H1 (cell line): ENCODE data around the gene CD300A. TPM values are rescaled to one million over a fixed set of nuclear protein-coding genes. Genes with fewer than 3 reads are reported as not detected.

Source experiments
- ASH2L ChIP-seq: fragments of 200-600, 300-600 bp; sonication (generic); IDR thresholded peaks from one replicate; pipeline ENCODE4 v1.7.1; 2017; ENCODE audit warnings: low read length
- BACH1 ChIP-seq: IDR thresholded peaks from 2 replicates; pipeline ENCODE4 v1.6.1; 2012; ENCODE audit warnings: low read length, improper control_type of control experiment
- CBX5 ChIP-seq: fragments of 300-800, 300-1000 bp; sonication (generic); IDR thresholded peaks from 2 replicates; pipeline ENCODE4 v1.7.1; 2016; ENCODE audit warnings: antibody characterized with exemption, low read length, low read depth
- CREB1 ChIP-seq: IDR thresholded peaks from 2 replicates; pipeline ENCODE4 v1.6.1; 2012; ENCODE audit warnings: inconsistent platforms
- CTBP2 ChIP-seq: IDR thresholded peaks from 2 replicates; pipeline ENCODE4 v1.7.0; 2011; ENCODE audit warnings: borderline replicate concordance, mild to moderate bottlenecking, moderate library complexity, mixed read lengths, low read length; ENCODE audit not compliant: insufficient read depth, insufficient read length
- E2F6 ChIP-seq: IDR thresholded peaks from 2 replicates; pipeline ENCODE4 v1.6.1; 2012; ENCODE audit warnings: inconsistent platforms
- EGR1 ChIP-seq: IDR thresholded peaks from 2 replicates; pipeline ENCODE4 v1.6.1; 2011; ENCODE audit warnings: low read depth, low read length, borderline replicate concordance
- GTF2F1 ChIP-seq: IDR thresholded peaks from 2 replicates; pipeline ENCODE4 v1.6.1; 2012; ENCODE audit warnings: low read depth, low read length, improper control_type of control experiment, borderline replicate concordance
- MAX ChIP-seq: IDR thresholded peaks from 2 replicates; pipeline ENCODE4 v1.6.1; 2012; ENCODE audit warnings: inconsistent platforms
- NANOG ChIP-seq: IDR thresholded peaks from 2 replicates; pipeline ENCODE4 v1.6.1; 2011; ENCODE audit warnings: low read length, low read depth, mild to moderate bottlenecking, inconsistent platforms; ENCODE audit not compliant: insufficient read depth, poor library complexity, severe bottlenecking
- NRF1 ChIP-seq: IDR thresholded peaks from 2 replicates; pipeline ENCODE4 v1.6.1; 2011; ENCODE audit warnings: mild to moderate bottlenecking, low read depth, low read length, improper control_type of control experiment
- PHF8 ChIP-seq: fragments of 200-600 bp; sonication (generic); conservative IDR thresholded peaks from 2 replicates; pipeline ENCODE4 v1.7.1; 2012; ENCODE audit warnings: low read depth, mild to moderate bottlenecking, inconsistent platforms, low read length, moderate library complexity
- POU5F1 ChIP-seq: IDR thresholded peaks from 2 replicates; pipeline ENCODE4 v1.6.1; 2011; ENCODE audit warnings: low read depth, mild to moderate bottlenecking, low read length, moderate library complexity
- RFX5 ChIP-seq: IDR thresholded peaks from 2 replicates; pipeline ENCODE4 v1.6.1; 2011; ENCODE audit warnings: low read depth, low read length, improper control_type of control experiment, borderline replicate concordance
- SAP30 ChIP-seq: fragments of 300-600 bp; sonication (generic); IDR thresholded peaks from 2 replicates; pipeline ENCODE4 v1.7.1; 2012; ENCODE audit warnings: low read length, moderate library complexity, mild to moderate bottlenecking, inconsistent platforms; ENCODE audit not compliant: insufficient read depth, insufficient replicate concordance
- SIN3A ChIP-seq, 2 experiments: IDR thresholded peaks in 1 of 2; conservative IDR thresholded peaks in 1 of 2; 2 replicates each; pipeline ENCODE4 v1.6.1; 2011 to 2012; ENCODE audit warnings: low read length in 2 of 2, improper control_type of control experiment in 1 of 2, low read depth in 1 of 2, mild to moderate bottlenecking in 1 of 2
- SIRT6 ChIP-seq: IDR thresholded peaks from one replicate; pipeline ENCODE4 v1.7.1; 2012; ENCODE audit warnings: low read length, inconsistent platforms
- SP4 ChIP-seq: IDR thresholded peaks from 2 replicates; pipeline ENCODE4 v1.6.1; 2012; ENCODE audit warnings: low read length, inconsistent platforms
- SUZ12 ChIP-seq: fragments of 200-600 bp; sonication (generic); IDR thresholded peaks from 2 replicates; pipeline ENCODE4 v1.6.1; 2012; ENCODE audit warnings: mild to moderate bottlenecking, inconsistent platforms, low read length, moderate library complexity, mixed read lengths
- TAF1 ChIP-seq: IDR thresholded peaks from 2 replicates; pipeline ENCODE4 v1.6.1; 2011; ENCODE audit warnings: mild to moderate bottlenecking, low read depth, low read length
- TAF7 ChIP-seq: optimal IDR thresholded peaks from 2 replicates; pipeline ENCODE3; 2011; ENCODE audit warnings: low read depth, mild to moderate bottlenecking, inconsistent platforms, low read length, moderate library complexity, borderline replicate concordance
- TEAD4 ChIP-seq: IDR thresholded peaks from 2 replicates; pipeline ENCODE4 v1.6.1; 2012; ENCODE audit warnings: low read depth, low read length, inconsistent platforms, mixed read lengths
- polyA plus RNA-seq, 7 experiments: library from polyadenylated mRNA; depleted of rRNA in 3 of 7; stranded (reverse) in 5 of 7; unstranded in 2 of 7; fragments of >200 nt in 5 of 7; fragments of 200-250 nt in 2 of 7; gene quantifications; 1 replicate in 5 of 7; 2 replicates in 1 of 7; 4 replicates in 1 of 7; pipeline versions ENCODE4 v1.2.1 to v1.2.3, GENCODE V29; 2011 to 2013; ENCODE audit warnings: missing spikeins in 2 of 7, mixed read lengths in 2 of 7
- total RNA-seq: library from RNA; stranded (reverse); fragmentation: NEBNext Ultra II Directional; extraction: Animal tissue kit (Norgen Biotek cat#: 25700); gene quantifications from 2 replicates; pipeline ENCODE4 v1.2.1, GENCODE V29; 2021

Gene CD300A
- total and polyA plus RNA-seq, 2 of the 8 experiments (the other 6 are each of a cell fraction or from before 2014, with no cell fraction given) = 0.52 to 1.3 TPM

- no peak for TF ChIP-seq NANOG
- TF ChIP-seq CREB1 = peak; percentile 20; the same call in 1 of the 2 replicates
- peak; percentile 73; the same call in 1 of the 2 replicates for TF ChIP-seq EGR1
- TF ChIP-seq CTBP2 = no peak
- peak; percentile 5; the same call in 1 of the 2 replicates for TF ChIP-seq MAX
- TF ChIP-seq PHF8 = no peak; the same call in 1 of the 2 replicates
- TF ChIP-seq POU5F1 = no peak
- TF ChIP-seq SUZ12 = no peak
- no peak for TF ChIP-seq E2F6
- peak in 1 of 2 experiments; percentile 8; a peak in 2 of 4 replicates for TF ChIP-seq SIN3A (conservative IDR thresholded peaks at IDR 0.05 in 1 of 2, IDR thresholded peaks at IDR 0.05 in 1 of 2; ENCODE audit: low read depth in 1 of 2, low read length in 2 of 2)
- TF ChIP-seq SAP30 = no peak
- TF ChIP-seq SP4 = no peak
- TF ChIP-seq NRF1 = no peak
- peak; percentile 36 for TF ChIP-seq ASH2L
- TF ChIP-seq TAF1 = 0 out of 2 replicates have a peak, but pooled peaks have one; percentile 21
- peak; percentile 33; the same call in 1 of the 2 replicates for TF ChIP-seq BACH1
- TF ChIP-seq SIRT6 = no peak
- no peak for TF ChIP-seq RFX5
- no peak for TF ChIP-seq GTF2F1
- no peak for TF ChIP-seq TAF7
- no peak for TF ChIP-seq TEAD4
- TF ChIP-seq CBX5 = no peak
Observed at GRCh38 chr17:74454197-74455024, 12.0 kb upstream of the CD300A start (continued).
